ENCODE measurements around the gene NAALADL2.
"Not testable (repeated sequence)": the region's sequence is repeated elsewhere in the genome, so short reads cannot be mapped to it uniquely, and the experiment has no call there.

DNA sequence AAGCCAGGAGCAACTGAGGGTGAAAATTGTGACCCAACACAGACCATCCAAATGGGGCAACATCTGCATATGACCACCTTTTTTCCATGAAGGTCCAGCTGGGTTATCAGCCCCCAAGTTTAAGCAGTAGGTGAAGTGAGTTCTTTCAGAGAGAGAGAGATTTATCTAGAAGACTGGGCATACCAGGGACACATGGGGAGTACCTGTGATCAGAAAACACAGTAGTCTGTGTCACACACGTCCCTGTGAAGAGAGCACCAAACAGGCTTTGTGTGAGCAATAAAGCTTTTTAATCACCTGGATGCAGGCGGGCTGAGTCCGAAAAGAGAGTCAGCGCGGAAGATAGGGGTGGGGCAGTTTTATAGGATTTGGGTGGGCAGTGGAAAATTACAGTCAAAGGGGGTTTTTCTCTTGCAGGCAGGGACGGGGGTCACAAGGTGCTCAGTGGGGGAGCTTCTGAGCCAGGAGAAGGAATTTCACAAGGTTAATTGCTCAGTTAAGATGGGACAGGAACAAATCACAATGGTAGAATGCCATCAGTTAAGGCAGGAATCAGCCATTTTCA lies 966.0 kb downstream of the NAALADL2 start:
- TF ChIP-seq, protein P1, sequence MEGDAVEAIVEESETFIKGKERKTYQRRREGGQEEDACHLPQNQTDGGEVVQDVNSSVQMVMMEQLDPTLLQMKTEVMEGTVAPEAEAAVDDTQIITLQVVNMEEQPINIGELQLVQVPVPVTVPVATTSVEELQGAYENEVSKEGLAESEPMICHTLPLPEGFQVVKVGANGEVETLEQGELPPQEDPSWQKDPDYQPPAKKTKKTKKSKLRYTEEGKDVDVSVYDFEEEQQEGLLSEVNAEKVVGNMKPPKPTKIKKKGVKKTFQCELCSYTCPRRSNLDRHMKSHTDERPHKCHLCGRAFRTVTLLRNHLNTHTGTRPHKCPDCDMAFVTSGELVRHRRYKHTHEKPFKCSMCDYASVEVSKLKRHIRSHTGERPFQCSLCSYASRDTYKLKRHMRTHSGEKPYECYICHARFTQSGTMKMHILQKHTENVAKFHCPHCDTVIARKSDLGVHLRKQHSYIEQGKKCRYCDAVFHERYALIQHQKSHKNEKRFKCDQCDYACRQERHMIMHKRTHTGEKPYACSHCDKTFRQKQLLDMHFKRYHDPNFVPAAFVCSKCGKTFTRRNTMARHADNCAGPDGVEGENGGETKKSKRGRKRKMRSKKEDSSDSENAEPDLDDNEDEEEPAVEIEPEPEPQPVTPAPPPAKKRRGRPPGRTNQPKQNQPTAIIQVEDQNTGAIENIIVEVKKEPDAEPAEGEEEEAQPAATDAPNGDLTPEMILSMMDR (IDR thresholded peaks at IDR 0.05; ENCODE audit: extremely low read depth in 1 of 2, insufficient read depth in 1 of 2, low read depth in 1 of 2, low read length in 2 of 2): not testable (repeated sequence)
- TF ChIP-seq, protein P2, sequence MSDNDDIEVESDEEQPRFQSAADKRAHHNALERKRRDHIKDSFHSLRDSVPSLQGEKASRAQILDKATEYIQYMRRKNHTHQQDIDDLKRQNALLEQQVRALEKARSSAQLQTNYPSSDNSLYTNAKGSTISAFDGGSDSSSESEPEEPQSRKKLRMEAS (IDR thresholded peaks at IDR 0.05; ENCODE audit: insufficient read depth, insufficient read length): not testable (repeated sequence)
- TF ChIP-seq POLR2A (IDR thresholded peaks at IDR 0.05; ENCODE audit: low read depth, low read length); FOS (IDR thresholded peaks at IDR 0.05; ENCODE audit: borderline replicate concordance, insufficient read depth, low read length); JUN (IDR thresholded peaks at IDR 0.05; ENCODE audit: borderline replicate concordance, insufficient read depth, insufficient read length, low read depth); POLR2AphosphoS5 (IDR thresholded peaks at IDR 0.05; ENCODE audit: insufficient read depth, low read depth, low read length); EZH2 (IDR thresholded peaks at IDR 0.05; ENCODE audit: borderline replicate concordance, low read depth, low read length, severe bottlenecking); GATA2 (IDR thresholded peaks at IDR 0.05; ENCODE audit: insufficient read depth, insufficient read length, low read depth, low read length): not testable (repeated sequence)

Data from endothelial cell of umbilical vein (primary cell).